Stimulated activated CD8-positive, alpha-beta memory T cell treated with anti-CD3 and anti-CD28 coated beads, Interleukin-15, amount 100 ng/mL, for 1 hour (primary cell): ENCODE data around the gene PPP1R7.

Experiments
- DNase-seq: peaks from one replicate; pipeline ENCODE4 v3.0.0-alpha.2; 2020; ENCODE audit warnings: low read depth

The PPP1R7 gene

GRCh38 chr2:241215421-241215820, 65.2 kb downstream of the PPP1R7 start:
- DNase-seq, result no peak

- DNase-seq, result no peak
Observed at GRCh38 chr2:241216211-241216761, 66.0 kb downstream of the PPP1R7 start.

DNA sequence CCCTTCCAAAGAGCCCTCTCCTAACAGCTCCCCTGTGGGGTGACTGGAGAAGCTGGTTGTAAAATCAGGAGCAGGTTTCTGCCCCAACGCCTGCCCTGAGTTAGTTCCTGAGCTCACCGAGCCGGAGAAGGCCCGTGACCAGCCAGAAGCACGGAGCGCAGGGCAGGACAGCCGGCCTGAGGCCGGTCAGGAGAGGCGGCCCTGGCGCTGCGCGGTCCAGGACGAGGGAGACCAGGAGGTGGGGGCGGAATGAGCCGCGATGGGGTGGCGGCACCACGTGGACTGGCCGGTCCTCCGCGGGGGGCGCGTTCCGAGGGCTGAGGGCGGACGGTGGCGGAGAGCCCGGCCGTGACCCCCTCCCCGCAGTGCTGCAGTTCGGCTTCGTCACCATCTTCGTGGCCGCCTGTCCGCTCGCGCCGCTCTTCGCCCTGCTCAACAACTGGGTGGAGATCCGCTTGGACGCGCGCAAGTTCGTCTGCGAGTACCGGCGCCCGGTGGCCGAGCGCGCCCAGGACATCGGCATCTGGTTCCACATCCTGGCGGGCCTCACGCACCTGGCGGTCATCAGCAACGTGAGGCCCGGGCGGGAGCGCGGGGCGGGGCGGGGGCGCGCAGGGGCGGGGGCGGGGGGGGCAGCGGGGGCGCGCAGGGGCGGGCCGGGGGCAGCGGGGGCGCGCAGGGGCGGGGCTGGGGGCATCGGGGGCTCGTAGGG, 67.2 kb downstream of the PPP1R7 start:
- no peak for DNase-seq

- no peak for DNase-seq
Observed at GRCh38 chr2:241218131-241219029, 68.1 kb downstream of the PPP1R7 start.

GRCh38 chr2:241219030-241219382, 68.7 kb downstream of the PPP1R7 start:
- DNase-seq, result no peak

DNA sequence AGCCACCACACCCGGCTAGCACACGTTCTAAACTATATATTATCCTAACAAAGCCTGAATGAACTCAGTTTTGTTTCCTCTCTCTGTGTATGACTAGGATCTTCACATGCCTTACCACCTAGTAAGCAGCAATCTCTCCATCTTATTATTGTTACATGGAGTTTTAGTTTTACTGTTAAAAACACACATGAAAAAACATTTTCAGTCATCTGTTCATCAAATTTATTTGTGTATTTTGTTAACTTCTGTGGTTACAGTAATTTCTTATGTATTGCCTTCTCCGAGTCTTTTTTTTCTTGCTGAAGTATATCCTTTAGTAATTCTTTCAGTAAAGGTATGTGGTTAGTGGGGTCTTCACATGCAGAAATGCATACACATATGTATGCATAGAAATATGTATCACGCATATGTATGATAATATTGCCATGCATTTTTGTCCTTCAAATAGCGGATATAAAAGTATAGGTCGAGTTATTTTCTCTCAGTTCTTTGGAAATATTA, 69.6 kb downstream of the PPP1R7 start:
- DNase-seq, result no peak

GRCh38 chr2:241223211-241224017, 73.1 kb downstream of the PPP1R7 start:
- no peak for DNase-seq

DNA sequence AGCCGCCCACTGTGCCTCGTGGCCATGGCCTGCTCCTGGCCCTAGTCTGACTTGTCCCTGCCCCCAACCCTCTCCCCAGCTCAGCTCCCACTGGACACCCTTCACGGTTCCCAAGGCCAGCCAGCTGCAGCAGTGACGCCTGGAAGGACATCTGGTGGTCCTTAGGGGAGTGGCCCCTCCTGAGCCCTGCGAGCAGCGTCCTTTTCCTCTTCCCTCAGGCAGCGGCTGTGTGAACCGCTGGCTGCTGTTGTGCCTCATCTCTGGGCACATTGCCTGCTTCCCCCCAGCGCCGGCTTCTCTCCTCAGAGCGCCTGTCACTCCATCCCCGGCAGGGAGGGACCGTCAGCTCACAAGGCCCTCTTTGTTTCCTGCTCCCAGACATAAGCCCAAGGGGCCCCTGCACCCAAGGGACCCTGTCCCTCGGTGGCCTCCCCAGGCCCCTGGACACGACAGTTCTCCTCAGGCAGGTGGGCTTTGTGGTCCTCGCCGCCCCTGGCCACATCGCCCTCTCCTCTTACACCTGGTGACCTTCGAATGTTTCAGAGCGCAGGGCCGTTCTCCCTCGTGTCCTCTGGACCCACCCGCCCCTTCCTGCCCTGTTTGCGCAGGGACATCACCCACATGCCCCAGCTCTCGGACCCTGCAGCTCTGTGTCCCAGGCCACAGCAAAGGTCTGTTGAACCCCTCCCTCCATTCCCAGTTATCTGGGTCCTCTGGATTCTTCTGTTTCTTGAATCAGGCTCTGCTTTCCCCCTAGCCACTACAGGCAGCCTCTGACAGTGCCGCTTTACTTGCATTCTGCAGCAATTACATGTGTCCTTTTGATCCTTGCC, 74.0 kb downstream of the PPP1R7 start:
- DNase-seq, result no peak

- DNase-seq, result no peak
Observed at GRCh38 chr2:241224851-241225438, 74.7 kb downstream of the PPP1R7 start.

DNA sequence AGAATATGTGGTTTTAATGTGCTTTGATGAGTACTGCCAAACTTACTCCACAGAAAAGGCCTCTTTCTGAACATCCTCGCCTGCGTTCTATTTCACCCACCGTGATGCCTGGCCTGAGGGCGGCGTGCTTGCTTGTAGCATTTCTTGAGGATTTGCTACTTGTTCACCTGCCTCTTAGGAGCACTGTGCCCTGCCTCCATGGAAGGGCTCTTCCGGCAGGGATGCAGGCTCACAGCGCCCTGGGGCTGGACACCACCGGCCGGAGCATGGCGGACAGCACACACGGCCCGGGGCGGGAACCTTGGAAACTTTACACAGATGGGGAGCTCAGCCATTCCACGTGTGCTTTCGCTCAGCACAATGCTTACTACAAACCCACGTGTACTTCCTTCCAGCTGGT, 75.3 kb downstream of the PPP1R7 start:
- no peak for DNase-seq

GRCh38 chr2:241225983-241226382, 75.7 kb downstream of the PPP1R7 start:
- no peak for DNase-seq

- no peak for DNase-seq
Observed at GRCh38 chr2:241226723-241227572, 76.7 kb downstream of the PPP1R7 start.

- DNase-seq, result no peak
Observed at GRCh38 chr2:241227594-241227993, 77.3 kb downstream of the PPP1R7 start.

DNA sequence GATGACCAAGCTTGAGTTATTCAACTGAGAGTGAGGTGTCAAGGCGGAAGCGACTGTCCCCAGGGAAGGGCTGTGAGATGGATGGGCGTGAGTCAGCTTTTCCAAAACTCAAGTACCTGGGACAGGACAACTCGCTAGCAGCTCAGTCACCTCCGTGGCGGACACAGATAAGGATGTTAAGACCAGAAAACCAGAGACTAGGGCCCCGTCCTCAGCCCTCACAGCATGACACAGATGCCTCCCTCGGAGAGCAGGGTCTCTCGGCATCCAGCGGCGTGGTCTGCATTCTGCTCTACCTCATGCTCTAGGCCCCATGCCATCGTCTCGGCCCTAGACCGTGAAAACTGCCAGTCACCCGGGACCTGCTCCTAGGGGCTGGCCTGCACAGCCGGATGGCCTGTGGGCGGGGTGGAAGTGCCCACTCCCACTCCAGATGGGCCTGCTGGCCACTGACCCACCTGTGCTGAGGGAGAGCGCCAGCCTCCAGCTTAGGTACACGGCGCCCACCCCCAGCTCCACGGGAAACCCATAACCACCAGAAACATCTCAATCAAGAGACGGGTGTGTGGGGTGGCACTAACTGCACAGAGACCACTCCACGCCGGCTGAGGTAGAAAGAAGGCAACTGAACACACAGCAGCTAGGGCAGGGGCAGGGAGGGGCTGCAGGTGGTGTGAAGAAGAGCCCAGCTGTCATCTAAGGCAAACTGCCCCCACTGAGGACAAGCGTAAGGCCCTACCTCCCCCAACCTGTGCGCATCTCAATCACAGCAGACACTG, 78.0 kb downstream of the PPP1R7 start:
- no peak for DNase-seq

DNA sequence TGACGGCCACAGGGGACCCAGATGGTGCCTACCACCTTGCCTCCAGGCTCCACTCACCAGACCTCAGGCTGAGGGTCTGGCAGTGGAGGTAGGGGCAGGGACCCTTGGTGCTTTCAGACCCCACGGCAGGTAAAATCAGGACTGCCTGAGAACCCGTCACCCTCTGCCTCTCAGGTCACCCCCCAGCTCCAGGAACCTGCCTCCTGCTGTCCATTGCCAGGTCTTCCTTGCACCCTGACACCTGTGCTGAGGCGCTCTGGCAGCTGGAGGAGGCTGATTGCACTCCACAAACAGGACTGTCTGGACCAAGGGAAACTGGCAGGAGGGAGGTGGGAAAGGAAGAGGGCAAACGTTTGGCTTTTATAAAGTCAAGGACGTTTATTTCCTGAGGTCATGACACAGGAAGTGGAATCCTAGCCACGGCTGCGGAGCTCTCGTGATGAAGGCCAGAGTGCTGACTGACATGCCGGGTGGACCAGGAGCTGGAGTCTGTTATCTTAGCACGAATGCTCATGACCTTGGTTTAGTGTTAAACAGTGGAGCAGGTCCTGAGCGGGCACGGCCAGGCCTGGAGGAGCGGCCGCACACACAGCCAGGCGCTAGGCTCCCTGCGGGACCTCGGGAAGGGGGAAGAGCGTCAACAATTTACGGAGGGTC, 78.7 kb downstream of the PPP1R7 start:
- no peak for DNase-seq

DNA sequence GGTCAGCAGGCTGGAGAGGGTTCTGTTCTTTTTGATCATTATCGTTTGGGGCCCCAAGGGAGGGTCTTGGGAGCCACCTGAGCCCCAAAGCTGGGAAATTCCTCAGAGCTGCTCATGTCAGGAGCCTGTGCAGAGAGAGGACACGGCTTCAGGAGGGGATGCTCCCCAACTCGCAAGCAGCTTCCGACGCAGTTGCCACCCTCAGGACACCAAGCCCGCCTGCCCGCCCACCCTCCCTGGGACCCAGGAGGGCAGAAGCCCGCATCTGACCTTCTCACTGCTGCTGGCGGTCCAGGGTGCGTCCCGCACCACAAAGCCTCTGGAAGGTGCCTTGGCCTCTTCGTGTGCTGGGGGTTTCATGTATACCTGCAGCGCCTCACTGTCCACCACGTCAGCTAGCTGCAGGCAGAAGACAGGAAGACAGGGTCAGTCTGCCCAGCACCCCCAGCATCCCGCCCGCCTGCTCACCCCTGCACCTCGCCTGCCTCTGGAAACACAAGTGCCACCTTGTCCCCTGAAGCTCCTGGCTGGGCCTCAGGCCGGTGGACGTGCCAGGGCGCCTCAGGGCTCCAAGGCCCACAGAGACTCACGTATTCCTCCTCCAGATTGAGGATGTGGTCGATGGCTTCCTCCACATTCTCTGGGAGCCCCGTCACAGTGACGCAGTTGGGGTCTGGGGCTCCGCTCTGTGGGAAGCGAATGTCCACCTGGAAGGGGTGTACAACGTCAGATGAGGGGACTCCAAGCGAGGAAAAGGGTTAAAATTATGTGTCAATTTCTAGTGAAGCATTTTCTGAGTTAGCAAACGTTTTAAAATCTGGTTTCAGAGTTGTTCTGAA, 79.5 kb downstream of the PPP1R7 start:
- no peak for DNase-seq

- DNase-seq, result no peak
Observed at GRCh38 chr2:241230435-241230834, 80.2 kb downstream of the PPP1R7 start.
